A673 (cell line): ENCODE data around the gene CDH15. TPM values are rescaled to one million over a fixed set of nuclear protein-coding genes. Genes with fewer than 3 reads are reported as not detected.
A peak's percentile ranks its signal among the peaks of the same experiment; 100 is the strongest.

Source experiments
- Bru-seq: library from RNA; stranded (reverse); fragments of 400-500 nt; gene quantifications from one replicate; lab custom pipeline; 2021; lab: Mats Ljungman, UMichigan
- BruChase-seq, 2 experiments: library from RNA; stranded (reverse); fragments of 400-500 nt; gene quantifications; one replicate each; lab custom pipeline; 2021; lab: Mats Ljungman, UMichigan
- BruUV-seq: library from RNA; stranded (reverse); fragments of 400-500 nt; replicated peaks from 2 replicates; lab custom pipeline; 2021; lab: Mats Ljungman, UMichigan
- CTCF ChIA-PET: fragments of 300-600 bp; sonication (Branson Sonifier 250); formaldehyde crosslinking; loops from one replicate; lab custom pipeline; 2022; ENCODE audit warnings: antibody characterized with exemption; lab: Charles Lee
- POLR2A ChIA-PET: fragments of 300-600 bp; sonication (Branson Sonifier 250); formaldehyde crosslinking; loops from one replicate; lab custom pipeline; 2022; ENCODE audit warnings: antibody characterized with exemption; ENCODE audit not compliant: low non-redundant PET; lab: Charles Lee
- DNase-seq: peaks from one replicate; pipeline ENCODE4 v3.0.0-alpha.2; 2015; ENCODE audit warnings: low spot score
- H3K27ac ChIP-seq: fragments of 200-600 bp; sonication (generic); 2 replicates; pipeline ENCODE4 v1.5.1; 2016; ENCODE audit warnings: mixed run types, low read depth, mild to moderate bottlenecking, mixed read lengths, antibody characterized with exemption, low read length; ENCODE audit not compliant: poor library complexity, severe bottlenecking
- H3K27me3 ChIP-seq: fragments of 200-600 bp; sonication (generic); replicated peaks from 2 replicates; pipeline ENCODE4 v1.6.1; 2017; ENCODE audit warnings: mixed run types, low read depth, mild to moderate bottlenecking, mixed read lengths, antibody characterized with exemption, low read length; ENCODE audit not compliant: insufficient read depth, poor library complexity
- H3K36me3 ChIP-seq: fragments of 200-600 bp; sonication (generic); 2 replicates; pipeline ENCODE4 v1.6.1; 2016; ENCODE audit warnings: mixed run types, mild to moderate bottlenecking, mixed read lengths, antibody characterized with exemption, low read length; ENCODE audit not compliant: insufficient read depth, poor library complexity, severe bottlenecking
- H3K4me1 ChIP-seq: fragments of 200-600 bp; sonication (generic); 2 replicates; pipeline ENCODE4 v1.6.1; 2017; ENCODE audit warnings: mixed run types, mild to moderate bottlenecking, mixed read lengths, antibody characterized with exemption, low read length; ENCODE audit not compliant: insufficient read depth, poor library complexity, severe bottlenecking
- H3K4me3 ChIP-seq: fragments of 200-600 bp; sonication (generic); 2 replicates; pipeline ENCODE4 v1.5.1; 2016; ENCODE audit warnings: low read depth, mixed run types, mild to moderate bottlenecking, mixed read lengths, low read length; ENCODE audit not compliant: poor library complexity, severe bottlenecking
- H3K9me3 ChIP-seq: fragments of 200-600 bp; sonication (generic); 2 replicates; pipeline ENCODE4 v1.6.1; 2016; ENCODE audit warnings: mixed run types, low read depth, mild to moderate bottlenecking, mixed read lengths, antibody characterized with exemption, low read length; ENCODE audit not compliant: poor library complexity, severe bottlenecking
- EZH2 ChIP-seq: fragments of 200-600 bp; sonication (generic); IDR thresholded peaks from 2 replicates; pipeline ENCODE4 v1.6.1; 2017; ENCODE audit warnings: borderline replicate concordance, low read depth, mild to moderate bottlenecking, mixed read lengths, antibody characterized with exemption, low read length; ENCODE audit not compliant: poor library complexity, severe bottlenecking
- intact Hi-C: fragments of 100-400 bp; cut with micrococcal nuclease; formaldehyde crosslinking; loops from one replicate; pipeline ENCODE4 v1.10.0; 2022; ENCODE audit not compliant: unreplicated experiment
- long read RNA-seq: library from polyadenylated mRNA; stranded (forward); transcript quantifications from one replicate; pipeline ENCODE4 v2.0.0, GENCODE V29; 2022
- total RNA-seq: library from RNA; stranded (reverse); gene quantifications from 2 replicates; pipeline ENCODE4 v1.2.3, GENCODE V29; 2021
- TF ChIP-seq, protein P1 (sequence below): fragments of 300-800, 200-600 bp; sonication (generic); conservative IDR thresholded peaks from 2 replicates; pipeline ENCODE4 v1.5.1; 2017; ENCODE audit warnings: low read depth, mild to moderate bottlenecking, antibody characterized with exemption, low read length, moderate library complexity, mixed read lengths

Gene CDH15, protein sequence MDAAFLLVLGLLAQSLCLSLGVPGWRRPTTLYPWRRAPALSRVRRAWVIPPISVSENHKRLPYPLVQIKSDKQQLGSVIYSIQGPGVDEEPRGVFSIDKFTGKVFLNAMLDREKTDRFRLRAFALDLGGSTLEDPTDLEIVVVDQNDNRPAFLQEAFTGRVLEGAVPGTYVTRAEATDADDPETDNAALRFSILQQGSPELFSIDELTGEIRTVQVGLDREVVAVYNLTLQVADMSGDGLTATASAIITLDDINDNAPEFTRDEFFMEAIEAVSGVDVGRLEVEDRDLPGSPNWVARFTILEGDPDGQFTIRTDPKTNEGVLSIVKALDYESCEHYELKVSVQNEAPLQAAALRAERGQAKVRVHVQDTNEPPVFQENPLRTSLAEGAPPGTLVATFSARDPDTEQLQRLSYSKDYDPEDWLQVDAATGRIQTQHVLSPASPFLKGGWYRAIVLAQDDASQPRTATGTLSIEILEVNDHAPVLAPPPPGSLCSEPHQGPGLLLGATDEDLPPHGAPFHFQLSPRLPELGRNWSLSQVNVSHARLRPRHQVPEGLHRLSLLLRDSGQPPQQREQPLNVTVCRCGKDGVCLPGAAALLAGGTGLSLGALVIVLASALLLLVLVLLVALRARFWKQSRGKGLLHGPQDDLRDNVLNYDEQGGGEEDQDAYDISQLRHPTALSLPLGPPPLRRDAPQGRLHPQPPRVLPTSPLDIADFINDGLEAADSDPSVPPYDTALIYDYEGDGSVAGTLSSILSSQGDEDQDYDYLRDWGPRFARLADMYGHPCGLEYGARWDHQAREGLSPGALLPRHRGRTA
- total RNA-seq (0.13 and 0.24 TPM in 2 replicates), Bru-seq, nascent RNA (percentile 8 among the genes with signal in this experiment), BruChase-seq, experiment 1, labeled RNA remaining after a 2-hour chase (percentile 4 among the genes with signal in this experiment), BruChase-seq, experiment 2, labeled RNA remaining after a 6-hour chase (not detected)
- long read RNA-seq: 0 reads

DNA sequence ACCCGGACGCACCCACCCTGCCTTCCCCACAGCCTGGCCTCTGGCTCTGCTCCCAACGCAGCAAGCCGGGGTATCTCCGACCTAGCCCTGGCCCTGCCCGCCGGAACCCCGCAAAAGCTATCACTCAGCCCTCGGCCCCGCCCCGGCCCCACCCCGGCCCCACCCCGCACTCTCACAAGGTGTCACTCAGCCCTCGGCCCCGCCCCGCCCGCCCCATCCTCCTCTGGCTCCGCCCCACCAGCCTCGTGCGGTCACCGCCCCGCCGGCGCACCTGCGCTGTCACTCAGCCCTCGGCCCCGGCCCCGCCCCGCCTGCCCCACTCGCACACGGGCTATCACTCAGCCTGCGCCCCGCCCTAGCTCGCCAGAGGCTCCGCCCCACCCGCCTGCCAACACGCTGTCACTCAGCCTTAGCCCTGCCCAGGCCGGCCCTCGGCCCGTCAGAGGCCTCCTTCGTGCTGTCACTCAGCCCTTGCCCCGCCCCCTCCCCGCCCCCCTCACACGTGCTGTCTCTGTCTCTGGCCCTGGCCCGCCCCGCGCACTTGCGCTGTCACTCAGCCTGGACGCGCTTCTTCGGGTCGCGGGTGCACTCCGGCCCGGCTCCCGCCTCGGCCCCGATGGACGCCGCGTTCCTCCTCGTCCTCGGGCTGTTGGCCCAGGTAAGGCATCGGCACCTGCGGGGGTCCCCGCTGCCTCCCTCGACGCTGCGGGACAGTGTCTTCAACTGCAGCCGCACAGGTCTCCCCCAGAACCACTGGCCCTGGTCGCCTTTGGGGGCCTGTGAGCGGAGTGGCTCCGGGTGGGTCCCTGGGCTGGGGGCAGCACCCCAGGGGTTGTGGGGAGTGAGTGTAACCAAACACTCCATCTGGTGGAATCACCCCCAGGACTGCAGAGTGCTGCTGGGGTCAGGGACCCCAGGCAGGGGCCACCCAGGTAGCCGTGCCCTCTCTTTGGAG lies at the start of gene CDH15:
CDH15 (plus strand) TSS at position 533 of the 955 bp plus-strand sequence; CDS start at position 617, 84 bp downstream.
- CTCF ChIA-PET: interaction anchor here (0.6 kb wide), 2 partner anchors 27 to 35 kb away, joined by 5 to 6 read pairs; no protein-coding TSS in a partner anchor
- Histone ChIP-seq H3K4me3 (peak within 1 kb of the TSS; percentile 20), H3K27ac (no peak within 1 kb of the TSS), H3K9me3 (no peaks in the 10 kb centered on the region), H3K36me3 (no peaks in the 10 kb centered on the region), H3K27me3 (no peaks in the 10 kb centered on the region), H3K4me1 (peaks cover 4% of the 10 kb centered on the region)
- intact Hi-C loops: loop anchor here (5.0 kb wide), 1 partner anchor 359 kb away; the partner anchor contains the start of gene APRT
- TF ChIP-seq, protein P1, sequence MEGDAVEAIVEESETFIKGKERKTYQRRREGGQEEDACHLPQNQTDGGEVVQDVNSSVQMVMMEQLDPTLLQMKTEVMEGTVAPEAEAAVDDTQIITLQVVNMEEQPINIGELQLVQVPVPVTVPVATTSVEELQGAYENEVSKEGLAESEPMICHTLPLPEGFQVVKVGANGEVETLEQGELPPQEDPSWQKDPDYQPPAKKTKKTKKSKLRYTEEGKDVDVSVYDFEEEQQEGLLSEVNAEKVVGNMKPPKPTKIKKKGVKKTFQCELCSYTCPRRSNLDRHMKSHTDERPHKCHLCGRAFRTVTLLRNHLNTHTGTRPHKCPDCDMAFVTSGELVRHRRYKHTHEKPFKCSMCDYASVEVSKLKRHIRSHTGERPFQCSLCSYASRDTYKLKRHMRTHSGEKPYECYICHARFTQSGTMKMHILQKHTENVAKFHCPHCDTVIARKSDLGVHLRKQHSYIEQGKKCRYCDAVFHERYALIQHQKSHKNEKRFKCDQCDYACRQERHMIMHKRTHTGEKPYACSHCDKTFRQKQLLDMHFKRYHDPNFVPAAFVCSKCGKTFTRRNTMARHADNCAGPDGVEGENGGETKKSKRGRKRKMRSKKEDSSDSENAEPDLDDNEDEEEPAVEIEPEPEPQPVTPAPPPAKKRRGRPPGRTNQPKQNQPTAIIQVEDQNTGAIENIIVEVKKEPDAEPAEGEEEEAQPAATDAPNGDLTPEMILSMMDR: no peak
- no peak for TF ChIP-seq EZH2
- peak; percentile 96 for DNase-seq
- no TSS peak for BruUV-seq
- POLR2A ChIA-PET: interaction anchor here (0.6 kb wide), 1 partner anchor 10 kb away, joined by 8 read pairs; no protein-coding TSS in a partner anchor

DNA sequence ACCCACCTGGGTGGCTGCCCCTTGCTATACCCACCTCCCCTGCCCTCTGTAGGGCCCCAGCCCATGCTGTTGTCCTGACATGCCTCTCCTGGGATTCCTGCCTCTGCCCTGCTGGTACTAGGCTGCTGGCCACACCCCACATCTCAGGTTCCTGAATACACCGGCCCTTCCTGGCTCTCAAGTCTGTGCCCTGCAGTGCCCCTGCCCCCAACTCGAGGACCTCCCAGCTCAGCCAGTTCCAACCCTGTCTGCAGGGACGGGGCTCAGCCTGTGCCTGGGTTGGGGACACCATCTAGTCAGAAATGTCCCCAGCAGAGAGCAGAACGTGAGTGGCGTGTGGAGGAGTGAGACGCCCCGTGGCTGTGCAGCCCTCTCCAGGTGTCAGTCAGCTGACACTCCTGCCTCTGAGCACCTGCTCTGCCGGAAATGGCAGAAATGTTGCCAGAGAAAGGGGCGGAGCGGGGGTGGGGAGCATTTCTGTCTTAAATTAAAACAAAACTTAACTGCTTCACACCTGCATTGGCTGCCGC lies 49.2 kb upstream of the CDH15 start:
- TF ChIP-seq EZH2: no peak
- TF ChIP-seq, protein P1: no peak
- no peak overlapping the region for H3K4me3 ChIP-seq
- H3K36me3 ChIP-seq: peaks cover 9% of the 10 kb centered on the region
- H3K9me3 ChIP-seq: no peaks in the 10 kb centered on the region
- CTCF ChIA-PET: no interaction called here
- POLR2A ChIA-PET: no interaction called here
- no TSS peak for BruUV-seq
- H3K4me1 ChIP-seq: peaks cover 5% of the 10 kb centered on the region
- no peak for DNase-seq
- intact Hi-C loops: no loop called here
- no peak overlapping the region for H3K27ac ChIP-seq
- no peaks in the 10 kb centered on the region for H3K27me3 ChIP-seq
